GM10248 (cell line): Measurements from ENCODE around the gene BABAM2.
"Not testable (repeated sequence)": the region's sequence is repeated elsewhere in the genome, so short reads cannot be mapped to it uniquely, and the experiment has no call there.

Experiments used
- CTCF ChIA-PET: fragments of 300-600 bp; sonication (Branson Sonifier 250); formaldehyde crosslinking; extraction: SDS; loops from one replicate; lab custom pipeline; 2021; ENCODE audit warnings: antibody characterized with exemption; lab: Yijun Ruan, JAX
- POLR2A ChIA-PET: fragments of 350-650 bp; sonication (Branson Sonifier 250); formaldehyde crosslinking; extraction: SDS; loops from one replicate; lab custom pipeline; 2020; ENCODE audit warnings: antibody characterized with exemption; lab: Yijun Ruan, JAX
- DNase-seq: peaks from one replicate; pipeline ENCODE4 v3.0.0; 2012; ENCODE audit errors: extremely low spot score
- CTCF ChIP-seq: IDR thresholded peaks from 2 replicates; pipeline ENCODE4 v1.5.1; 2012; ENCODE audit warnings: mild to moderate bottlenecking, low read depth; ENCODE audit errors: extremely low read depth, missing control alignments, control extremely low read depth

Gene BABAM2

GRCh38 chr2:27963472-27963871 lies 72.9 kb downstream of the BABAM2 start:
- no peak for DNase-seq
- TF ChIP-seq CTCF: no peak
- ChIA-PET CTCF (no interaction called here), POLR2A (no interaction called here)

- no peak for DNase-seq
- no peak for TF ChIP-seq CTCF
- ChIA-PET CTCF (no interaction called here), POLR2A (no interaction called here)
Measured at GRCh38 chr2:27964067-27964466, 73.5 kb downstream of the BABAM2 start.

GRCh38 chr2:27965841-27966240 lies 75.3 kb downstream of the BABAM2 start:
- ChIA-PET CTCF (interaction anchor here (1.1 to 1.4 kb wide), 2 partner anchors 14 to 33 kb away, joined by 3 read pairs; no protein-coding TSS in a partner anchor), POLR2A (no interaction called here)
- DNase-seq: no peak
- no peak for TF ChIP-seq CTCF

GRCh38 chr2:27966466-27966865 lies 75.9 kb downstream of the BABAM2 start:
- POLR2A ChIA-PET: no interaction called here
- CTCF ChIA-PET: no interaction called here
- TF ChIP-seq CTCF: no peak
- DNase-seq: no peak

- CTCF ChIA-PET: no interaction called here
- no peak for DNase-seq
- no peak for TF ChIP-seq CTCF
- POLR2A ChIA-PET: no interaction called here
Measured at GRCh38 chr2:27967076-27967475, 76.5 kb downstream of the BABAM2 start.

- POLR2A ChIA-PET, DNase-seq, CTCF ChIA-PET: not testable (repeated sequence)
Measured at GRCh38 chr2:27968045-27968444, 77.5 kb downstream of the BABAM2 start.

- POLR2A ChIA-PET, DNase-seq, CTCF ChIA-PET: not testable (repeated sequence)
Measured at GRCh38 chr2:27968957-27969356, 78.4 kb downstream of the BABAM2 start.

- ChIA-PET POLR2A (no interaction called here), CTCF (interaction anchor here (1.3 kb wide), 1 partner anchor 10 kb away, joined by 3 read pairs; no protein-coding TSS in a partner anchor)
- no peak for TF ChIP-seq CTCF
- DNase-seq: no peak
Measured at GRCh38 chr2:27972311-27972710, 81.8 kb downstream of the BABAM2 start.
